Measurements from ENCODE around the gene PKMYT1. TPM values are rescaled to one million over a fixed set of nuclear protein-coding genes. Genes with fewer than 3 reads are reported as not detected.

PKMYT1 gene
- total RNA-seq, 5 donors from 2014 or later (not counting 1 experiment from before 2014, with no cell fraction given), result 1.3 to 3.1 (median 1.7) TPM

GRCh38 chr16:2962334-2963073 is 17.7 kb downstream of the PKMYT1 start:
- no peak overlapping the region for H3K4me3 ChIP-seq (ENCODE audit: control insufficient read depth in 1 of 2, extremely low read depth in 1 of 2, low read length in 1 of 2)
- DNase-seq, result peak in 1 of 35 experiments; percentile 29
- CTCF ChIA-PET, result interaction anchor here in 1 of 2 donors (0.7 kb wide), 1 partner anchor 36 kb away, joined by 3 read pairs; no protein-coding TSS in a partner anchor
- H3K36me3 ChIP-seq (ENCODE audit: control insufficient read depth in 2 of 2, extremely low read depth in 1 of 2, insufficient read depth in 1 of 2, low read length in 1 of 2), result no peaks in the 10 kb centered on the region
- Mint-ChIP-seq H3K27me3 (peaks cover 8 to 34% of the 10 kb centered on the region in 2 donors), H3K4me3 (peak overlapping the region in 1 of 3 donors; percentile 86), H3K9me3 (no peaks in the 10 kb centered on the region), H3K4me1 (peaks cover 9 to 23% (median 16%) of the 10 kb centered on the region in 3 donors), H3K27ac (no peak overlapping the region), H3K36me3 (no peaks in the 10 kb centered on the region)
- H3K4me1 ChIP-seq (ENCODE audit: control insufficient read depth in 1 of 2, extremely low read depth in 1 of 2, insufficient read depth in 2 of 2, low read length in 2 of 2), result peaks cover 14 to 57% of the 10 kb centered on the region in 2 experiments
- 30% methylated on average over 19 of the region's 28 CpGs for WGBS (ENCODE audit: insufficient coverage)
- POLR2A ChIA-PET, result no interaction called here
- H3K27me3 ChIP-seq (replicated peaks in 1 of 2; ENCODE audit: control insufficient read depth in 2 of 2, extremely low read depth in 1 of 2, insufficient read depth in 2 of 2, low read length in 1 of 2), result peaks cover 0 to 87% of the 10 kb centered on the region in 2 experiments
- H3K27ac ChIP-seq (ENCODE audit: low read length), result no peak overlapping the region
- H3K9me3 ChIP-seq, result no peaks in the 10 kb centered on the region
- ATAC-seq (replicated peaks in 1 of 4), result no peak

GRCh38 chr16:2960183-2961010 is 19.8 kb downstream of the PKMYT1 start:
- ChIA-PET POLR2A (no interaction called here), CTCF (interaction anchor here in 1 of 2 donors (0.6 kb wide), 1 partner anchor 502 kb away, joined by 8 read pairs; no protein-coding TSS in a partner anchor)
- no peak overlapping the region for H3K4me3 ChIP-seq (ENCODE audit: control insufficient read depth in 1 of 2, extremely low read depth in 1 of 2, low read length in 1 of 2)
- WGBS (ENCODE audit: insufficient coverage), result 83% methylated on average over 15 of the region's 17 CpGs
- ATAC-seq (replicated peaks in 1 of 4), result no peak
- H3K36me3 ChIP-seq (ENCODE audit: control insufficient read depth in 2 of 2, extremely low read depth in 1 of 2, insufficient read depth in 1 of 2, low read length in 1 of 2), result no peaks in the 10 kb centered on the region
- DNase-seq, result no peak
- peak overlapping the region in 1 of 2 donors; percentile 69 for H3K27ac Mint-ChIP-seq
- H3K27me3 ChIP-seq (replicated peaks in 1 of 2; ENCODE audit: control insufficient read depth in 2 of 2, extremely low read depth in 1 of 2, insufficient read depth in 2 of 2, low read length in 1 of 2), result peaks cover 0 to 89% of the 10 kb centered on the region in 2 experiments
- H3K4me1 ChIP-seq (ENCODE audit: control insufficient read depth in 1 of 2, extremely low read depth in 1 of 2, insufficient read depth in 2 of 2, low read length in 2 of 2), result peaks cover 11 to 47% of the 10 kb centered on the region in 2 experiments
- H3K27ac ChIP-seq (ENCODE audit: low read length), result no peak overlapping the region
- H3K4me3 Mint-ChIP-seq, result no peak overlapping the region
- H3K9me3 ChIP-seq, result no peaks in the 10 kb centered on the region
- H3K27me3 Mint-ChIP-seq, result peaks cover 13 to 36% of the 10 kb centered on the region in 2 donors
- peaks cover 9 to 19% (median 16%) of the 10 kb centered on the region in 3 donors for H3K4me1 Mint-ChIP-seq
- H3K9me3 Mint-ChIP-seq, result no peaks in the 10 kb centered on the region
- H3K36me3 Mint-ChIP-seq, result no peaks in the 10 kb centered on the region

GRCh38 chr16:2959206-2959605 is 21.0 kb downstream of the PKMYT1 start:
- ChIA-PET CTCF (no interaction called here), POLR2A (no interaction called here)
- Histone ChIP-seq H3K27ac (ENCODE audit: low read length) (no peak overlapping the region), H3K27me3 (replicated peaks in 1 of 2; ENCODE audit: control insufficient read depth in 2 of 2, extremely low read depth in 1 of 2, insufficient read depth in 2 of 2, low read length in 1 of 2) (peaks cover 0 to 89% of the 10 kb centered on the region in 2 experiments), H3K4me1 (ENCODE audit: control insufficient read depth in 1 of 2, extremely low read depth in 1 of 2, insufficient read depth in 2 of 2, low read length in 2 of 2) (peaks cover 7 to 35% of the 10 kb centered on the region in 2 experiments), H3K36me3 (ENCODE audit: control insufficient read depth in 2 of 2, extremely low read depth in 1 of 2, insufficient read depth in 1 of 2, low read length in 1 of 2) (no peaks in the 10 kb centered on the region), H3K4me3 (ENCODE audit: control insufficient read depth in 1 of 2, extremely low read depth in 1 of 2, low read length in 1 of 2) (no peak overlapping the region), H3K9me3 (no peaks in the 10 kb centered on the region)
- H3K36me3 Mint-ChIP-seq, result no peaks in the 10 kb centered on the region
- 61% methylated on average over 2 of the region's 10 CpGs for WGBS (ENCODE audit: insufficient coverage)
- H3K27me3 Mint-ChIP-seq, result peaks cover 12 to 32% of the 10 kb centered on the region in 2 donors
- H3K9me3 Mint-ChIP-seq, result no peaks in the 10 kb centered on the region
- ATAC-seq (replicated peaks in 1 of 4), result no peak
- H3K4me3 Mint-ChIP-seq, result no peak overlapping the region
- no peak for DNase-seq
- peaks cover 7 to 15% (median 12%) of the 10 kb centered on the region in 3 donors for H3K4me1 Mint-ChIP-seq
- no peak overlapping the region for H3K27ac Mint-ChIP-seq

- Histone ChIP-seq H3K4me3 (ENCODE audit: control insufficient read depth in 1 of 2, extremely low read depth in 1 of 2, low read length in 1 of 2) (no peak overlapping the region), H3K36me3 (ENCODE audit: control insufficient read depth in 2 of 2, extremely low read depth in 1 of 2, insufficient read depth in 1 of 2, low read length in 1 of 2) (no peaks in the 10 kb centered on the region), H3K27ac (ENCODE audit: low read length) (no peak overlapping the region), H3K4me1 (ENCODE audit: control insufficient read depth in 1 of 2, extremely low read depth in 1 of 2, insufficient read depth in 2 of 2, low read length in 2 of 2) (peaks cover 0 to 10% of the 10 kb centered on the region in 2 experiments), H3K27me3 (replicated peaks in 1 of 2; ENCODE audit: control insufficient read depth in 2 of 2, extremely low read depth in 1 of 2, insufficient read depth in 2 of 2, low read length in 1 of 2) (peaks cover 0 to 78% of the 10 kb centered on the region in 2 experiments), H3K9me3 (no peaks in the 10 kb centered on the region)
- Mint-ChIP-seq H3K36me3 (no peaks in the 10 kb centered on the region), H3K9me3 (no peaks in the 10 kb centered on the region), H3K4me3 (no peak overlapping the region), H3K27me3 (peaks cover 6 to 19% of the 10 kb centered on the region in 2 donors), H3K4me1 (no peaks in the 10 kb centered on the region), H3K27ac (no peak overlapping the region)
- ChIA-PET POLR2A (no interaction called here), CTCF (no interaction called here)
- ATAC-seq (replicated peaks in 1 of 4), result no peak
- WGBS (ENCODE audit: insufficient coverage), result 94% methylated on average over 7 of the region's 11 CpGs
- DNase-seq, result no peak
Measured at GRCh38 chr16:2956579-2956956, 23.7 kb downstream of the PKMYT1 start.

- no peaks in the 10 kb centered on the region for H3K36me3 Mint-ChIP-seq
- DNase-seq (no peak), ATAC-seq (replicated peaks in 1 of 4) (no peak)
- ChIA-PET CTCF (no interaction called here), POLR2A (no interaction called here)
- Histone ChIP-seq H3K27me3 (replicated peaks in 1 of 2; ENCODE audit: control insufficient read depth in 2 of 2, extremely low read depth in 1 of 2, insufficient read depth in 2 of 2, low read length in 1 of 2) (peaks cover 0 to 74% of the 10 kb centered on the region in 2 experiments), H3K4me1 (ENCODE audit: control insufficient read depth in 1 of 2, extremely low read depth in 1 of 2, insufficient read depth in 2 of 2, low read length in 2 of 2) (peaks cover 0 to 7% of the 10 kb centered on the region in 2 experiments), H3K9me3 (no peaks in the 10 kb centered on the region), H3K36me3 (ENCODE audit: control insufficient read depth in 2 of 2, extremely low read depth in 1 of 2, insufficient read depth in 1 of 2, low read length in 1 of 2) (no peaks in the 10 kb centered on the region), H3K27ac (ENCODE audit: low read length) (no peak overlapping the region), H3K4me3 (ENCODE audit: control insufficient read depth in 1 of 2, extremely low read depth in 1 of 2, low read length in 1 of 2) (no peak overlapping the region)
- H3K27ac Mint-ChIP-seq, result no peak overlapping the region
- H3K9me3 Mint-ChIP-seq, result no peaks in the 10 kb centered on the region
- 34% methylated on average over 20 of the region's 21 CpGs for WGBS (ENCODE audit: insufficient coverage)
- H3K4me1 Mint-ChIP-seq, result no peaks in the 10 kb centered on the region
- H3K4me3 Mint-ChIP-seq, result no peak overlapping the region
- H3K27me3 Mint-ChIP-seq, result peaks cover 5 to 19% of the 10 kb centered on the region in 2 donors
Measured at GRCh38 chr16:2955779-2956578, 24.3 kb downstream of the PKMYT1 start.

GRCh38 chr16:2955438-2955778 is 24.8 kb downstream of the PKMYT1 start:
- ChIA-PET POLR2A (no interaction called here), CTCF (no interaction called here)

More at GRCh38 chr16:2955438-2955778, 24.8 kb downstream of the PKMYT1 start:
- peaks cover 5 to 17% of the 10 kb centered on the region in 2 donors for H3K27me3 Mint-ChIP-seq
- Histone ChIP-seq H3K9me3 (no peaks in the 10 kb centered on the region), H3K36me3 (ENCODE audit: control insufficient read depth in 2 of 2, extremely low read depth in 1 of 2, insufficient read depth in 1 of 2, low read length in 1 of 2) (no peaks in the 10 kb centered on the region), H3K27me3 (replicated peaks in 1 of 2; ENCODE audit: control insufficient read depth in 2 of 2, extremely low read depth in 1 of 2, insufficient read depth in 2 of 2, low read length in 1 of 2) (peaks cover 0 to 68% of the 10 kb centered on the region in 2 experiments), H3K27ac (ENCODE audit: low read length) (no peak overlapping the region), H3K4me3 (ENCODE audit: control insufficient read depth in 1 of 2, extremely low read depth in 1 of 2, low read length in 1 of 2) (no peak overlapping the region), H3K4me1 (ENCODE audit: control insufficient read depth in 1 of 2, extremely low read depth in 1 of 2, insufficient read depth in 2 of 2, low read length in 2 of 2) (peaks cover 0 to 7% of the 10 kb centered on the region in 2 experiments)
- no peak for ATAC-seq (replicated peaks in 1 of 4)
- no peak overlapping the region for H3K27ac Mint-ChIP-seq
- DNase-seq, result no peak
- 85% methylated on average over 4 of the region's 10 CpGs for WGBS (ENCODE audit: insufficient coverage)
- H3K4me3 Mint-ChIP-seq, result no peak overlapping the region
- H3K4me1 Mint-ChIP-seq, result no peaks in the 10 kb centered on the region
- no peaks in the 10 kb centered on the region for H3K36me3 Mint-ChIP-seq
- no peaks in the 10 kb centered on the region for H3K9me3 Mint-ChIP-seq

All from T-cell (primary cell).